ENCODE results near the gene EHD4. TPM values are rescaled to one million over a fixed set of nuclear protein-coding genes. Genes with fewer than 3 reads are reported as not detected.

EHD4 gene
- total RNA-seq, 2 donors from 2014 or later = 30.3 to 40.0 TPM

- no peak overlapping the region for H3K27ac ChIP-seq
- H3K4me1 ChIP-seq = no peaks in the 10 kb centered on the region
- no peaks in the 10 kb centered on the region for H3K9me3 ChIP-seq
- H3K9ac ChIP-seq (ENCODE audit: low read depth in 2 of 2, low read length in 2 of 2) = no peak overlapping the region
- TF ChIP-seq CTCF (IDR thresholded peaks at IDR 0.05) = no peak
- intact Hi-C loops (cut with DNase I) = no loop called here
- DNase-seq = no peak
- no peak overlapping the region for H3K4me3 ChIP-seq
- H3K36me3 ChIP-seq = no peaks in the 10 kb centered on the region
- no peaks in the 10 kb centered on the region for H3K27me3 ChIP-seq
Measured at GRCh38 chr15:41856716-41857115, 115.6 kb downstream of the EHD4 start.

GRCh38 chr15:41856262-41856661, 116.1 kb downstream of the EHD4 start:
- H3K36me3 ChIP-seq = no peaks in the 10 kb centered on the region
- TF ChIP-seq CTCF (IDR thresholded peaks at IDR 0.05) = no peak
- no peaks in the 10 kb centered on the region for H3K9me3 ChIP-seq
- H3K27ac ChIP-seq = no peak overlapping the region
- H3K4me3 ChIP-seq = no peak overlapping the region
- intact Hi-C loops (cut with DNase I) = no loop called here
- no peaks in the 10 kb centered on the region for H3K4me1 ChIP-seq
- no peak overlapping the region for H3K9ac ChIP-seq (ENCODE audit: low read depth in 2 of 2, low read length in 2 of 2)
- no peak for DNase-seq
- no peaks in the 10 kb centered on the region for H3K27me3 ChIP-seq

GRCh38 chr15:41855261-41855961, 116.9 kb downstream of the EHD4 start:
- Histone ChIP-seq H3K27me3 (no peaks in the 10 kb centered on the region), H3K9ac (ENCODE audit: low read depth in 2 of 2, low read length in 2 of 2) (no peak overlapping the region), H3K36me3 (no peaks in the 10 kb centered on the region), H3K4me3 (no peak overlapping the region), H3K9me3 (no peaks in the 10 kb centered on the region), H3K27ac (no peak overlapping the region), H3K4me1 (no peaks in the 10 kb centered on the region)
- intact Hi-C loops (cut with DNase I) = no loop called here
- DNase-seq = no peak
- no peak for TF ChIP-seq CTCF (IDR thresholded peaks at IDR 0.05)

- no peaks in the 10 kb centered on the region for H3K4me1 ChIP-seq
- H3K27me3 ChIP-seq = no peaks in the 10 kb centered on the region
- no peak overlapping the region for H3K9ac ChIP-seq (ENCODE audit: low read depth in 2 of 2, low read length in 2 of 2)
- no peak for TF ChIP-seq CTCF (IDR thresholded peaks at IDR 0.05)
- no peak overlapping the region for H3K27ac ChIP-seq
- no peaks in the 10 kb centered on the region for H3K9me3 ChIP-seq
- H3K4me3 ChIP-seq = no peak overlapping the region
- DNase-seq = no peak
- intact Hi-C loops (cut with DNase I) = no loop called here
- no peaks in the 10 kb centered on the region for H3K36me3 ChIP-seq
Measured at GRCh38 chr15:41854443-41854842, 117.9 kb downstream of the EHD4 start.

GRCh38 chr15:41853831-41854230, 118.5 kb downstream of the EHD4 start:
- no peaks in the 10 kb centered on the region for H3K27me3 ChIP-seq
- no peaks in the 10 kb centered on the region for H3K36me3 ChIP-seq
- H3K9me3 ChIP-seq = no peaks in the 10 kb centered on the region
- H3K9ac ChIP-seq (ENCODE audit: low read depth in 2 of 2, low read length in 2 of 2) = no peak overlapping the region
- no peak for DNase-seq
- no peak for TF ChIP-seq CTCF (IDR thresholded peaks at IDR 0.05)
- intact Hi-C loops (cut with DNase I) = no loop called here
- no peak overlapping the region for H3K27ac ChIP-seq
- no peaks in the 10 kb centered on the region for H3K4me1 ChIP-seq
- no peak overlapping the region for H3K4me3 ChIP-seq
